Stimulated activated CD4-positive, alpha-beta T cell treated with anti-CD3 and anti-CD28 coated beads, Interleukin-1b, Interleukin-23, amount 100 ng/mL, for 4 hours (primary cell): Measurements from ENCODE around the gene INO80B.

ENCODE experiments used
- DNase-seq, 2 donors: peaks; one replicate each; pipeline ENCODE4 v3.0.0-alpha.2; 2020; ENCODE audit warnings: low read depth in 2 of 2

The INO80B gene

DNA sequence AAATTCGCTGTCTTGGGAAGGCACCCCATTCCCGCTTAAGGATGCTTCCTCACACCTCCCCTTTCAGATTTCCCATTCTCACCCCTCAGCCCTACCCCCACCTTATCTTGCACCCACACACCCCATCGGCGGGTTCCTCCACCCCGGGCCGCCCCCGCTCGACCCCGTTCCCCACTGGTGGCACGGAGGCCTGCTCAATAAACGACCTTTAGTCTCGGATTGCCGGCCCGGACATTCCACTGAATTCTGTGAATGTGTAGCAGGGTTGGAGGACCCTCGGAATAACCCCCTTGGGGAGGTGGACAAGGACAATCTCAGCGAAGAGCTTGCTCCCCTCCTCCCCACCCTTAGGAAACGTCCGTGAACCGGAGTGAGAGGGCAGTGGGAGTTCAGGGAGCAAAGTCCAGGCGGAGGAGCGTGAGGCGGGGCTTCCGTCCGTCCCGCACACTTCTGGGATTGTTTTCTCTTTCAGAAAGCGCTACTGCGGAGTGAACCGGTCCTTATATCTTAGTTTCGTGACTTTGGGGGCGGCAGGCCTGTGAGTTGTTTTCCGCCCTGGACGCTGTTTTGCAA lies 47.3 kb downstream of the INO80B start:
- no peak for DNase-seq

DNA sequence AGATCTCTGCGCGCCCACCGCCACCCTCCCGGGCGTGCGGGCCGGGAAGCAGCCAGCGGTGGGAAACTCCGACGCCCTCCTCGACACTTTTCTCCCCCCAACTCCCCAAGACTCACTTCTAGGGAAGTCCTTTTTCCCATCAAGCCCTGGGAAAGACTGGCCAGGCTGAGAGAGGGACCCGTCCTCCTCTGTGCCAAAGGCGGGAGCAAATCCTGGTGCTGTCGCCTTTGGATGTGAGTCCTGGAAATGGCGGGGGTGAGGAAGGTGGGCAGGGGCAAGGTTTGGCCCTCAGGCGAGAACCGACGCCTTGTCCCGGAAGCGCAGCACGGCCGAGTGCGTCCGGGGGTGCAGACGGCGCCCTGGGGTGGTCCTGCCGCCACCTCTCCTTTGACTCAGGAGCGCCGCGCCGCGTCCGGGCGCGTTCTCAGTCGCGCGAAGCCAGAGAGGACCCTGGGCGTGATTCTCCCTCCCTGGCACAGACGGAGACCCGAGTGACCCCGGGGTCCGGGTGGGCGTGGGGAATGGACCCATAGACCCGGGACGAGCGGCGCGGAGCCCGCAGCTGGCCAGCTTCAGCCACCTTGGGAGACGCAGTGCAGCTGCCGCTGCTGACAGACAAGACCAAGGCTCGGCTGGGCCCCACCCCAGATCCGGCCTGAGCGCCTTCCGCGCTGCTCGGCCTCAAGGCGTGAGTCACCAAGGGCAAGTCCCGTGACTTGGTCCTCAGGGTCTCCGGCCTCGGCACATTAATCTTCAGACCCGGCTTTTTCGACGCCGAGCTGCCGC lies 48.0 kb downstream of the INO80B start:
- DNase-seq, result no peak

DNA sequence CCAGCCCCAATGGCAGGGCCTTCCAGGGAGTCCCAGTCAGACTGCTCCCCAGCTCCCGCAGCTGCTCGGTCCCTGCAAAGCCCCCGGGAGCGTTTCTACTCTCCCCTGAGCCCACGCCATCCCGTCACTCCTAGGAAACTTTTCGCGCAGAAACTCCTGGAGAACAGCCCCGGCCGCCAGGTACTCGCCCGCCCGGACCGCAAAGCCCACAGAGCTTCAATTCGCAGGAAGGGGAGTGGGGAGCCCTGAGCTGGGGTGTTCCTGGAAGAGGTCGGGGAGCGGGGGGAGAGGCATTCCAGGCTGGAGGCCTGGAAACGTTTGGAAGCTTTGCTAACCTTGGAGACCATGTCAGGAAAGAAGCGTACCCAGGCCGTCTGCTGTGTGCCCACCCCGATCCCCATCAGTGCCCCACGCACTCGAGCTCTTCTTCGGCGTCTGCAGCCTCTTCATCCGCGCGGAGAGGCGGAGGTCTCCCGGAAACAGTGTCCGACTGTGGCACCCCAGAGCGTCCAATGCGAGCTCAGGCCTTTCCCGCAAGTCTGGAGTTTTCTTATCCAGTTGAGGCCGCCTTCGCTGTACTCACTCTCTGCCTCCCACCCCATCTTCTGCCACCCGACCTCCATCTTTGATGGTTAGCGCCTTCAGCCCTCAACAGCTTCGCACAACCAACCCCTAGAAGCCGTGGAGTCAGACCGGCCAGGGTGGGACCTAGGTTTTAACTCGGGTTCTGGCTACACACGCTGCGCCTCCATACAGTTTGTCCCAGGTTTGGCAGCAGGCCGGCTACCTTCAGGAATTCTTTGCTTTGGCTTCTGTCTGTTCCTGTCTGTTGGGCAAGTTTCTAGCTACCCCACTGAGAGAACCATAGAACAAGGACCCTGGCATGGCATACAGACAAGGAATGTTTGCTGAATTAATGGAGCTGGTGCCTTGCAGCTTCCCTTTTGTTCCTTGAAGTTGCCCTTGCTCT lies 48.9 kb downstream of the INO80B start:
- DNase-seq, result no peak

DNA sequence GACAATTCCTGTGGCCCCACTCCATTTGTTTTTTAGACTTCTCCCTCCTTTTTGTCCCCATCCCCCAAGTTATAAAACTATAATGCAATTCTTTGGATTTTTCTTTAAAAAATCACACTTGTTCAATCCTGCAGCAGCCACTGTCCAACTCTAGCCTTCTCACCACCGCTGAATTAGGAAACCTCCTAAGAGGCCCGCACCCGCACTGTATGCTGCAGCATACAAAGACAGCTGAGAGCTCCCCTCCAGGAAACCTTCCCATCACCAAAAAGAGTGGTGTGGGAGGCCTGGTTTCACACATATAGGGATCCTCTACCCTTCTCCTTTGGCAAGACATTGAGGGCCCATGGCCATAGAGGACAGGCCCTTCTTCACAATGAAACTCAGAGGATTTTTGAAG lies 49.7 kb downstream of the INO80B start:
- no peak for DNase-seq

DNA sequence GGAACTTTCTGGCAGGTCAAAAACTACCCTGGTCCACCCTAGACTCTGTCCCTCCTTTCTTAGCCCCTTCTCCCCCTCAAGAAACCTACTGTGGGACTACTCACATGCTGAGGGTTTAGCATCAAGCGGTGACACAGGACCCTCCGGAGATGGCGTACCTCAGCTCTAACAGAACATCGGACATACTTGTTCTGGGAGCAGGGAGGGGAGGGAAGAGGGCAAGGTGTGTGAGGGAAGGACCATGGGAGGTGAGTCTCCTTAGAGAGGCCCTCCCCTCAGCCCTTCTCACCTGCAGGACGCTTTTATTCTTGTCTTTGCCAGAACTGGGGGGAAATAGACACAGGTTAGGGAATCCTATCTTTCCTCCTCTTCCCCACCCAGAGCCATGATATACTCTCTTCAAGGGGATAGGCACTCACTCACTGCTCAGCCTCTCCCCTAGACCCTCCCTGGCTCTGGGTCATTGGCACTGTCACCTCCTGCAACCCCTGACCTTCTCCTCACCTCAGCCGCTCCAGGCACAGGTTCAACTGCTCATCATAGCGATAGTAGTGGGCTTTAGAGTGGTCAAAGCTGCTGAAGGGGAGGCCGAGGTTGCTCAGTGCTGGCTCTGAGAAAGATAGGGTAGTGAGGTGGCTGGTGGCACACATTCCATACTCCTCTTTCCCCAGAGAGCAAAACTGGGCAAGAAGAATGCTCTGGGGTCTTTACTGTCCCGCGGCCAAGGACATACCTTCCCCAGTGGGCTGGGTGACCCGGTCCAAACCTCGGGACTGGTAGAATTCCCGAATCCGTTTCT lies 50.8 kb downstream of the INO80B start:
- DNase-seq, result no peak

DNA sequence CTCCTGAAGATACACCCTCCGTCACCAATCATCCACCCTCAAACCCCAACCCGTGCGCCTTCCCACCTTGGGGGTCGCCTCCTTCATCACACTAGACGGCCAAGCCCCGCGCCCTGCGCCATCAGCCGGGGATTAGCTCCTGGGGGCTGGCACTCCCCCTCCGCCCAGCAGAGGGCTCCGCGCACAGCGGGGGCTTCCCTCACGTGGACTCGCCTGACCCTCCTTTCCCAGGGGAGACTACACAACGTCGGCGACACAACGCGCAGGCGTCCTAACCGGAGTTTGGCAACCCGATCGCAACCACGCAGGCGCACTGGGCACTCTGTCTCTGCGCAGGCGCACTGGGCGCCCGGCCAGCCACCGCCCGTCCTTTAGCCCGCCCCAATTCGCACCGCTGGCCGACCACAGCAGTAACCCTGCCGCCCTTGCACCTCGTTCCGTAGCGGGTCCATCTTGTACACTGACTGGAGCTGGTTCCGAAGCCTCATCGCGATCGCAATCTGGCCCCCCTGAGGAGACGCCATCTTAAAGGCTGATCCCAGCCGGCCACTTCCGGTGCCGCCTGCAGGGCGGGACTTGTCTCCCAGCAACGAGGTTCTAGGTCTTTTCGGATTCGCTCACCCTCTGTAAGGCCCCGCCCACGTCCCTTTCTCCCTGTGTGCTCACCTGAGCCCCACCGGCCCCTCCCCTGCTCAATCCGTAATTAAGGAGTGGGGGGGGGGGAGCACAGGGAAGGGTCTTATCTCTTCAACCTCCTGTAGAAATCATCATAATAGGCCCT lies 52.4 kb downstream of the INO80B start, which contains the start of gene PCGF1:
PCGF1 (minus strand) TSS at position 551 of the 781 bp plus-strand sequence; CDS start at position 524, 27 bp downstream.
- peak; percentile 98 to 99 for DNase-seq
